GM12873 (cell line): ENCODE results near the gene RASD2.

Experiments
- CTCF ChIP-seq: IDR thresholded peaks from 2 replicates; pipeline ENCODE4 v1.5.1; 2012; ENCODE audit warnings: low read depth, mild to moderate bottlenecking, moderate library complexity, low read length, control low read depth; ENCODE audit not compliant: insufficient read depth; ENCODE audit errors: missing control alignments

The RASD2 gene

GRCh38 chr22:35522225-35523149, 18.1 kb upstream of the RASD2 start:
- TF ChIP-seq CTCF: no peak

DNA sequence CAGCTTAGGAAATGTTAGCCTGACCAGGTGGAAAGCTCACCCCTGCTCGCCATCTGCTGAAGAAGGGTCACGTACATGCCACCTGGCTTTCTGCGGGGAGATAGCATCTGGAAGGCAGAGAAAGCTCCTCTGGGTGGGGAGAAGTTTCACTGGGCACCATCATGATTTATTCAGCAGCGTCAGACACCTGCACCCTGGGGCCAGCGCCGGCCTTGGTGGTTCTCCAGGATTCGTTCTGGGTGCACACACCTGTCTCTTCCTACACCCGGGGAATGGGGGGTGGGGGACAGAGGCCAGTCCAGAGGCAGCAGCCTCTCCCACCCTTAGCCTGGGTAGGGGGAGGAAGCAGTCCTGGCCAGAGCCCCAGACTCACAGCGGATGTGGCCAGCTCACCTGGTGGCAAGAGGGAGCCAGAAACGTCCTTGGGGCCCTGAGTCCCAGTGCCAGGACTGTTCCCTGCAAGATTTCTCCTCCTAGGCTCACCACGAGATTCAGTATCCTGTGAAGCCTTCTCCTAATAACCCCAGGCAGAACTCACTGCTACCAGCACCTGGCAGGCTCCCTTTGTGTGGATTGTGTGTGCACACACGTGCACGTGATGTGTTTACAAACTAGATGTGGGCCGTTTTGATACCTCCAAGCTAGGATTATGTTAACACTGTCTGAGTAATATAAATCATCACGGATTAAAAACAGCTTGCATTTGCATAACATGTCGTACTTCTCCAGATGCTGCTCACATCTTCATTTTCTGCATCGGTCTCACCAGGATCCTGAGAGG, 17.3 kb upstream of the RASD2 start:
- no peak for TF ChIP-seq CTCF

GRCh38 chr22:35524966-35525686, 15.5 kb upstream of the RASD2 start:
- no peak for TF ChIP-seq CTCF

DNA sequence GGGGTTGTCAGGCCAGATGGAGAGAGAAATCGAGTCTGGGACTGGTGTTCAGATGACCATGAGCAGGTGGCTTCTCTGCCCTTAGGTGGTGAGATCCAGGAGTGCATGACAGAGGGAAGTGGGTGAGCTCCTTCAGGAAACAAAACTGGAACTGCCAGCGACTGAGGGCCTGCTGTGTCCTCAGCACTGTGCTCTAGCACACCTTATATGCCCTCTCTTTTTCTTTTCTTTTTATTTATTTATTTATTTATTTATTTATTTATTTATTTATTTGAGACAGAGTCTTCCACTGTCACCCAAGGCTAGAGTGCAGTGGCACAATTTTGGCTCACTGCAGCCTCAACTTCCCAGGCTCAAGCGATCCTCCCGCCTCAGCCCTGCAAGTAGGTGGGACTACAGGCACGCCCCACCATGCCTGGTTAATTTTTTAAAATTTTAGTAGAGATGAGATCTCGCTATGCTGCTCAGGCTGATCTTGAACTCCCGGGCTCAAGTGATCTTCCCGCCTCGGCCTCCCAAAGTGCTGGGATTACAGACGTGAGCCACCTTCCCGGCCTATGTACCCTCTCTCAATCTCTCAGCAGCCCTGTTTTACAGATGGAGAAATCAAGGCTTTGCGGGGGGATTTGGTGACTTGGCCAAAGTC, 14.8 kb upstream of the RASD2 start:
- no peak for TF ChIP-seq CTCF

- TF ChIP-seq CTCF: no peak
These were observed 14.2 kb upstream of the RASD2 start for GRCh38 chr22:35526333-35526979.

GRCh38 chr22:35528927-35529326, 11.7 kb upstream of the RASD2 start:
- TF ChIP-seq CTCF: no peak
